Dedifferentiated amniotic fluid mesenchymal stem cell (primary cell): Measurements from ENCODE around the gene RIC1.
"Not testable (repeated sequence)": the region's sequence is repeated elsewhere in the genome, so short reads cannot be mapped to it uniquely, and the experiment has no call there.

Experiments used
- DNase-seq: peaks from one replicate; pipeline ENCODE4 v3.0.0-alpha.2; 2016; ENCODE audit errors: extremely low spot score

The RIC1 gene

DNA sequence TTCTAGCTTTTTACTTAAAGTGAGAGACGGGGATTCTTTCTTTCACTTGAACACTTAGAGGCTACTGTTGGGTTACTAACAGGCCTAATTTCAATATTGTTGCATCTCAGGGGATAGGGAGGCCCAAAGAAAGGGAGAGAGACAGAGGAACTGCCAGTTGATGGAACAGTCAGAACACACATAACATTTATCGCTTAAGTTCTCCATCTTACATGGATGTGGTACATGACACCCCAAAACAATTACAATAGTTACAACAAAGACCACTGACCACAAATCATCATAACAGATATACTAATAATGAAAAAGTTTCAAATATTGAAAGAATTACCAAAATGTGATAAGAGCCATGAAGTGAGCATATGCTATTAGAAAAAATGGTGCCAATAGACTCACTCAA, 4.3 kb upstream of the RIC1 start:
- no peak for DNase-seq

DNA sequence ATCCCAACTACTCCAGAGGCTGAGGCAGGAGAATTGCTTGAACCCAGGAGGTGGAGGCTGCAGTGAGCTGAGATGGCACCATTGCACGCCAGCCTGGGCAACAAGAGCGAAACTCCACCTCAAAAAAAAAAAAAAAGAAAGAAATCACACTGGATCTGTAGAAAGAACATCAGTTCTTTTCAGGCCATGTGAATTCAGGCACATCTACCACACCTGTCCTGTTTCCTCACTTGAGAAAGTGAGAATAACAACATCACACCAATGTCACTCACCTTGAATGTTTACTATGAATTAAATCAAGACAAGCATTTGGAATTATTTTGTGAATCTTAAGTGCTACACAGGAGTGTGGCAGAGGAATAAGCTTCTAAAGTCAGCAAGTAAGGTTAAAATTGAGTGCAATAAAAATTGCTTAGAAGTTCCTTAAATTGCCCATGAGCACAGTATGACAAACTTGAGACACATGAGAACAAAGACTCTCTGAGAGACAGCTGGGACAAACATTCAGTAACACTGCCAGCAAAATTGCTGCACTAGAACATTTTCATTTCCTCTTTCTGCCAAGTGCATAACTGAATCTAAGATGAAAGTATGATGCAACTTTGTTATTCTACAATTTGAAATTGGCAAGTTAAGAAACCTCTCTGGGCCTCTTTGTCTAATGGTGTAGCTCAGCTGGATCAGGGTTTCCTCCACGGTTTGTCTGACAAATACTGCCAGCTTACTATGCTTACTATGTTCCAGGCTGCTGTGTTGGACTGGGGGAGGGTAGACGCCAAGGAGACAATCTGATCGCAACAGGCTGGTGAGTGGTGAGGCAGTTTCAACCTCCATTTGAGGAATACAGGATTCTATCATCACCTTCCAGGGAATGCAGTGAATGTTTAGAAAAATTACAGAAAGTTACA, 1.9 kb upstream of the RIC1 start:
- DNase-seq = peak; percentile 91

DNA sequence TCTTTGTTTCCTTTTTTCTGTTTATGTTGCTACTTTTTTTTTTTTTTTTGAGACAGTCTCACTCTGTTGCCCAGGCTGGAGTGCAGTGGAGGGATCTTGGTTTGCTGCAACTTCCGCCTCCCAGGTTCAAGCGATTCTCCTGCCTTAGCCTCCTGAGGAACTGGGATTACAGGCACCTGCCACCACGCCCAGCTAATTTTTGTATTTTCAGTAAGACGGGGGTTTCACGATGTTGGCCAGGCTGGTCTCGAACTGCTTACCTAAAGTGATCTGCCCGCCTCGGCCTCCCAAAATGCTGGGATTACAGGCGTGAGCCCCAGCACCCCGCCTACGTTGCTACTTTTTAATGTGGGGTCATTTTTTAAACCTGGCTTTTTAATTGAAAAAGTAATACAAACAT, 1.2 kb upstream of the RIC1 start:
- DNase-seq = not testable (repeated sequence)

DNA sequence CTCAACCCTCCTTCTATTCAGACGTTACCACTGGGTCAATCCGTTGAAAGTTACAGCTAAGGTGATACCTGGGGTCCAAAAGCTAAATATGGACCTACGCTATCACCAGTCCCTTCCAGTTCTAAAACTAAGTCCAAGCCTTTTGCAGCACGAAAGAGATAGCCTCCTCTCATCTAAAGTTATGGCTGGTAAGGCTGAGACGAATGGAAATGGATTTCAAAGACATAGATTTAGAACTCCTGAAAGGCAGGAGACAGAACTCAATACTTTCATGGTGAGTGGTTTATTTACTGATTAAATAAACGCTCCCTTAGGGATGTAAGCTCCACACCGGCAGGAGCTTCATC, 751 bp upstream of the RIC1 start:
- DNase-seq = no peak

DNA sequence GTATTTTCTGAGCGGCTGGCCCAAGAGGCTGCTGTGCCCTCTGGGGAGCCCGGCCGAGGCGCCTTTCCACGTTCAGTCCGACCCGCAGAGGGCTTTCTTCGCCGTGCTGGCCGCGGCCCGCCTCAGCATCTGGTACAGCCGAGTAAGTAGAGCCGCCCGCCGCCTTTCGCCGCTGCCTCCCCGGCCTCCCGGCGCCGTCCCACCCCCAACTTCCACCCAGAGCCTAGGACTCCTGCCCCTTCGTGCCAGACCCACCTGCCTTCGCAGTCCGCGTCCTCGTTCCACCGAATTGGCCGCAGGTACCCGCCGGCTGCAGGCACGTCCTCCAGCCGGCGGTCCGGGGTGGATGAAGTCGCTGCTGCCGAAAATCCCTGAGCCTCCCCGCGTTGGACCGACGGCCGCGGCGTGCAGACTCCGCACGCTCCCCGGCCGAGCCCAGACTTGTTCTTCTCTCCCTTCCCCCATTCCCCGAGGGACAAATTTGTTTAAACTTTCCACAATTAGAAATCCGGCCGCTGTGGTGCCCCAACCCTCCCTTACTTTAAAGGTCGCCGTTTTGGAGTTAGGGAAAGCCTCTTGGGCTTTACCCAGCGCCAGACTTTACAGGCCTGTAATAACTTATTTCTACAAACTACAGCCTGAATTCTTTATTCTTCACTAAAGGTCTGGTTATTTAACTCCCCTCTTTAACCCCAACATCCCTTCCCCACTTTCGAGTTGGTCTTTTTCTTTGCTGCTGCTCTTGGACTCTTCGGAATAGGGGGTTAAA, 589 bp downstream of the RIC1 start:
- peak; percentile 22 for DNase-seq

DNA sequence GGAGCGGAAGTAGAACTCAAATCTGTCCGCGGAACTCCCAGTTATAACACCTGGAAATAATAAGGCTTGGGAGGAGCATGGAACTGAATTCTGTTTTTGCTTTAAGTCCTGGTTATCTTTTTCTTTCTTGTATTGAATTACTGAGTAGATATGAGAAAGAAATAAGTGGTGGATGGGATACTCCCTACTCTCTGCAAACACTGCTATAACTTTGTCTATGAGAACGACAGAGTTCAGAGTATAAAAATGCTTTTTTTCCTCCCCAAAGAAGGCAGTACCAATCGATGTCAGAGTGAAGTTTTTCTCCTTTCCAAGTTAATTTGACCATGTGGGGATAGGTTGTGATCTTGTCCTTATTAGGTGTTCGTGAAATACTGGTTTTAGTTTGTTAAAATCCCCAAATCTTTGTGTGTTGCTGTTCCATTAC, 1.2 kb downstream of the RIC1 start:
- DNase-seq = peak; percentile 41

DNA sequence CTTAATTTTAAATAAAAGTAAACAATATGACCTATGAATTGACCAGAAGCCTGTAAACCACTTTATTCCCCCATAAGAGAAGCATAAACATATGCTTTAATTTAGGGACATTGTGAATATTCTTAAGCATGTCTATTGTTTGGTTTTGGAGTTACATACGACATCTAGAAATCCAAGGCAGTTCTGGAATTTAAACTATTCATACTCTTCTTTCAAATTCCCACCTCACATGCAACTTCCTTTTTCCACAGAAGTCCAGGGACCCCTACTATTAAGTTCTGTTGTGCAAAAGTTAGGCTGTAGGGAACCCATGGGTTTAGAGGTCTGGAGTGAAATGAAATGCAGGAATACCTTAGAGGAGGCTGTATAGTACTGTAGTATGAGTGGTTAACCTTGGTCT, 2.1 kb downstream of the RIC1 start:
- no peak for DNase-seq

DNA sequence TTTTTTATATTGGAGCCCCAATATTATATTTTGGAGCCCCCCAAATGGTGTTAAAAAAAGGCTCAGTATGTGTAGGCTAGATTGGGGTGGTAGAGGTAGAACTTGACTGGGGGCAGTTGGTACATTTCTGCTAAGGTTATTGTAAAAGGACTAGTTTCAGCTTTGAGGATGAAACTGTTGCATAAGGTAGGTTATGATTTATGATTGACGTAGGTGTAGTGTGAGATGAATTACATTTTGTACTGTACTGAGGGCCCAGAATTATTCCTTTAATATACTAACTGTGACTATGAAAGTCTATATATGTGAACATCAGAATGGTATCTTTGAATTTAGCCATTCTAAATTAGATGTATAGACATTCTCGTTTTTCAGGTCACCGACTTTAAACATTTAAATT, 3.6 kb downstream of the RIC1 start:
- DNase-seq = no peak

DNA sequence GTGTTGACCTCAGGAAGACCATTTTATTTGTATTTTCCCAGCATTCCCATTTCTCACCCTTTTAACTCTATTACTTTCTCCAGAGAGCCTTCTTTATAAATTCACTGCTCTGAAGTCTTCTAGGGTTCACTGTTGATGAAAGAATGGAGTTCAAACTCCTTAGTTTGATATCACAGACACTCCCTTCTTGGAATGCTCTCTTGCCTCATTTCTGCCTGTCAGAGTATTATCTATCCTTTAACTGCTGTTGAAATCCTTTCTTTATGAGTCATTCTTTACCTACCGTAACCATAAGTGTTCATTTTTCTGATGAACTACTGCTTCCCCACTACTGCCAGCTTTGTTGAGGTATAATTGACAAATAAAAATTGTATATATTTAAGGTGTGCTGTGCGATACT, 4.3 kb downstream of the RIC1 start:
- DNase-seq = peak; percentile 32

DNA sequence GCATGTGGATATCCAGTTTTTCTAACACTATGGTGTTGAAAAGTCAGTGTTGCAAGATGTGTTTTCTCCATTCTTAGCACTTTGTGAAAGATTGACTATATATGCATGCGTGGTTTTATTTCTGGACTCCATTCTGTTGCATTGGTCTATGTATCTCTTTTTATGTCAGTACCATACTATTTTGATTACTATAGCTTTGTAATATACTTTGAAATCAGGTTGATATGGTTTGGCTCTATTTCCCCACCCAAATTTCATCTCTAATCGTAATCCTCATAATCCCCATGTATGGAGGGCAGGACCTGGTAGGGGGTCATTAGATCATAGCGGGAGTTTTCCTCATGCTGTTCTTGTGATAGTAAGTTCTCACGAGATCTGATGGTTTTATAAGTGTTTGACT, 6.5 kb downstream of the RIC1 start:
- DNase-seq = no peak

DNA sequence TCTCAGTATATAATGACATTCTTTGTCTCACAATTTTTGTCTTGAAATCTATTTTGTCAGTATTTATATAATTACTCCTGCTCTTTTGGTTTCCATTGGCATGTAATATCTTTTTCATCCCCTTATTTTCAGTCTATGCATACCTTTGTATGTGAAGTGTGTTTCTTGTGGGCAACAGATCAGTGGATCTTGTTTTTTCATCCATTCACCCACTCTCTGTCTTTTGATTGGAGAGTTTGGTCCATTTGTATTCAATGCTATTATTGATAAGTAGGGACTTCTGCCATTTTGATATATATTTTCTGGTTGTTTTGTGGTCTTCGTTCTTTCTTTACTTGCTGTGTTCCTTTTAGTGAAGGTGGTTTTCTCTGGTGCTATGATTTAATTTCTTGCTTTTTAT, 10.9 kb downstream of the RIC1 start:
- DNase-seq = no peak

DNA sequence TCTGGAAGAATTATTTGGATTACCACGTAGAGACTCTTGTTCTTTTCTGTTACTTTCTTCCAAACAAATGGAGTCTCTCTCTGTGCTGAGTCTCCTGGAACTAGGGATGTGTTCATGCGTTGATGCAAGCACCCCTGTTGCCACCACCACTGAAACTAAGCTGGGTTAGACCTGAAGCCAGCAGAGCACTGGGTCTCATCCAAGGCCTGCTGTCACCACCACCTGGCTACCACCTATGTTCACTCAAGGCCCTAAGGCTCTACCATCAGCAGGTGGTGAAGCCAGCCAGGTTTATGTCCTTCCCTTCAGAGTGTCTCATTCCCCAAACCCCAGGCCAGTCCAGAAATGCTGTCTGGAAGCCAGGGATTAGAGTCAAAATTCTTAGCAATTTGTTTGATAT, 13.3 kb downstream of the RIC1 start:
- DNase-seq = no peak

DNA sequence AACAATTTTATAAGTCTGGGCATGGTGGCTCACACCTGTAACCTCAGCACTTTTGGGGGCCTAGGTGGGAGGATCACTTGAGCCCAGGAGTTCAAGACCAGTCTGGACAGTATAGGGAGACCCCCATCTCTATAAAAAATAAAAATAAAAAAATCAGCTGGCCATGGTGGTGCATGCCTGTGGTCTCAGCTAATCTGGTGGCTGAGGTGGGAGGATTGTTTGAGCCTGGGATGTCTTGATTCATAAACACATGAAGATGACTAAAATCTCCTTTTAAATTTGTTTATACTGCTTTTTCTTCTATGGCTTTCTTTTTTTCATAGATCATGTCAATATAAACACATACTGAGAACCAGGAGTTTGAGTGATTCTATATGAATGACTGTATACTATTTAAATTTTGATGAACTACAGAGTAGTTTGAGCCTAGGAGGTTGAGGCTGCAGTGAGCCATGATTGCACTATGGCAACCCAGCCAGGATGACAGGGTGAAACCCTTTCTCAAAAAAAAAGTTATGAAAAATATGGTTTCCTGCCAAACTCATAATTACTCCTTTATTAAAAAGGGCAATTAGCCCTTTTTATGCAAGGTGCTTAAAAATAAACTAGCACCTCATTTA, 14.2 kb downstream of the RIC1 start:
- DNase-seq = no peak

DNA sequence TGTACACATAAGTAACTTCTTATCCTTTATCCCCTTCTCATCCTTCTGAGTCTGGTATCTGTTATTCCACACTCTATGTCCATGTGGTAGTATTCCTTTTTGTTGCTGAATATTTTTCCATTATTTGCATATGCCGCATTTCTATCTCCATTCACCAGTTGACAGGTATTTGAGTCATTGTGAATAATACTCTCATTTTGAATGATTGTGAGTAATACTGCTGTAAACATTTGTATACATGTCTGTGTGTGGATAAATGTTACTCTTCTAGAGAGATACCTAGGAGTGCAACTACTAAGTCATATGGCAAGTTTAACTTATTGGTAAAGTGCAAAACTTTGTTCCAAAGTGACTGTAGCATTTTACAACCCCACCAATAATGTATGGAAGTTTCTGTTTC, 15.6 kb downstream of the RIC1 start:
- DNase-seq = no peak

DNA sequence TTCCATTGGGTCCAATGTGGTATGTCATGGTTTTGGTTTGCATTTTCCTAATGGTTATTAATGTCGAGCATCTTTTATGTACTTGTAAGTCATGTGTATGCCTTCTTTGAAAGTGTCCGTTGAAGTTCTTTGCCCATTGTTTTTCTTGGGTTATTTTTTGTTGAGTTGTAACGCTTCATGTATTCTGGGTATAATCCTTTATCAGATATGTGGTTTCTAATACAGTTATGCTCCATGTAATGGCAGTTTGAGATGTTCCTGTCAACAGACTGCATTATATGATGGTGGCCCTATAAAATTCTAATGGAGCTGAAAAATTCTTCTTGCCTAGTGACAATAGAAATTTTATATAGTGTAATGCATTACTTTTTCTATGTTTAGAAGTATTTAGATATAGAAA, 17.2 kb downstream of the RIC1 start:
- DNase-seq = no peak

DNA sequence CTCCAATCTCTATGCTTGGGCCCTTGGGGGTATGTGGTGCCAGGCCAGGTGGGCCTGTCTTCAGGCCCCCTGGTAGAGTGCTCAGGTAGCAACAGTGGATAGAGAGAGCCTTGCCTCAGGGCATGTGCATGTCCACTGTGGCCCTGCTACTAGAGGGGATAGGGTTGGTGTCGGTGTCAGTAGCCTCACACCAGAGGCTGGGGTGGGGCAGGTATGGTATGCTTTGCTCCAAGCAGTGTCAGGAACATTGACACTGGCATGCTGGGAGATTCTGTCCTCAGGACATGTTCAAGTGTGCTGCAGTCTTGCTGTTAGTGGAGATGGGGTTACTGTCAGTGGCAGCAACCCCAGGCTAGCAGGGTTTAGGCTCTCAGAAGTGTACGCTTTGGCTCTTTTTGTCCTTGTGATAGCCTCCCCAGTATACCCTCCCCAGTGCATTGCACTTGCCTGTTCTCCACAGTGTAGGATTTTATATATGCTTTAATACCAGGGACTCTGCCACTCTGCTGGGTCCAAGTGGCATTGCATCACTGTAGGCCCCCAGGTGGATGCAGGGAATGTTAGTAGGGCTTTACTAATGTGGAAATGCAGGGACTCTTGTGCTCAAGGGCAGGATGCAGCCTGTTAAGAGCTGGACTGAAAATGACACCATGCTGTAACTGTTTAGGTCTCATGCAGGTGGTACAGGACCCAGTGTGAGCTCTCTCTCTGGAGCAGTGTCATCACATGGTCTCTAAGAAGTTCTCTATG, 21.6 kb downstream of the RIC1 start:
- no peak for DNase-seq

DNA sequence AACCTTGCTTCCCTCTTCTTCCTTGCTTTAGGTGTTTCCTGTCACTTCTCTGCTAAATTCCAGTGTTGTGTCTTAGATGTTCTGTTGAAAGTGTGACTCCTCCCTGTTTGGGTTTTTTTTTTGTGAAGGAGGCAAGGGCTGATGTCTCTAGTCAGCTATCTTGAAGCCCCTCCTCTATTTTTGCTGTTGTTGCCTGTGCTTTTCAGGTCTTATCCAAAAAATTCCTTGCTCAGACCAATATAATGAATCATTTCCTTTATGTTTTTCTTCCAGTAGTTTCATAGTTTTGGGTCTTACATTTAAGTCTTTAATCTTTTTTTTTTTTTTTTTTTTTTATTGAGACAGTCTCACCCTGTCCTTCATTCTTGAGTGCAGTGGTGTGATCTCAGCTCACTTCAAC, 22.3 kb downstream of the RIC1 start:
- DNase-seq = no peak

DNA sequence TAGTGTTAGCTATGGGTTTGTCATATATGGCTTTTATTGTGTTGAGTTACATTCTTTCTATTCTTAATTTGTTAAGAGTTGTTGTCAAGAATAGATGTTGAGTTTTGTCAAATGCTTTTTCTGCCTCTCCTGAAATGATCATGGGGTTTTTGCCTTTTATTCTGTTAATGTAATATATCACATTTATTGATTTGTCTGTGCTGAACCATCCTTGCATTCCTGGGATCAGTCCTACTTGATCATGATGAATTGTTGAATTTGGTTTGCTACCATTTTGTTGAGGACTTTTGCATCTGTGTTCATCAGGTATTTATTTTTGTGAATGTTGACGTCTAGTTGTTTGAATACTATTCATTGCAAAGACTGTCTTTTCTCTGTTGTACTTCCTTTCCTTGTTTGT, 23.9 kb downstream of the RIC1 start:
- DNase-seq = no peak

DNA sequence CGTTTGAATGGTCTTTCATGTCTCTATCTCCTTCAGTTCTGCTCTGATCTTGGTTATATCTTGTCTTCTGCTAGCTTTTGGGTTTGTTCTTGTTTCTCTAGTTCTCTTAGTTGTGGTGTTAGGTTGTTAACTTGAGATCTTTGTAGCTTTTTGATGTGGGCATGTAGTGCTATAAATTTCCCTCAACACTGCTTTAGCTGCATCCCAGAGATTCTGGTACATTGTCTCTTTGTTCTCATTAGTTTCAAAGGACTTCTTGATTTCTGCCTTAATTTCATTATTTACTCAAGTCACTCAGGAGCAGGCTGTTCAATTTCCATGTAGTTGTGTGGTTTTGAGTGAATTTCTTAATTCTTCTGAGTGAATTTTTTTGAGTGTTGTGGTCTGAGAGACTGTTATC, 33.9 kb downstream of the RIC1 start:
- DNase-seq = not testable (repeated sequence)

DNA sequence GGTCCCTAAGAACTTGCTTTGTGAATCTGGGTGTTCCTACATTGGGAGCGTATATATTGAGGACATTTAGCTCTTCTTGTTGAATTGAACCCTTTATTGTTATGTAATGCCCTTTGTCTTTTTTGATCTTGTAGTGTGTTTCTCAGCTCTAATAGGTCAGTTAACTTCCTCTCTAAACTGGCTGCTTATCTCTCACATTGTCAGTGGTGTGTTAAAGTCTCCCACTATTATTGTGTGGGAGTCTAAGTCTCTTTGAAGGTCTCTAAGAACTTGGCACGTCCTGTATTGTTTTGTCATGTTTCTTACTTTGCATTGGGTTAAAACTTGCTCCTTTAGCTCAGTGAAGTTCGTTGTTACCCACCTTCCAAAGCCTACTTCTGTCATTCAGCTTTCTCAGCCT, 36.2 kb downstream of the RIC1 start:
- no peak for DNase-seq

DNA sequence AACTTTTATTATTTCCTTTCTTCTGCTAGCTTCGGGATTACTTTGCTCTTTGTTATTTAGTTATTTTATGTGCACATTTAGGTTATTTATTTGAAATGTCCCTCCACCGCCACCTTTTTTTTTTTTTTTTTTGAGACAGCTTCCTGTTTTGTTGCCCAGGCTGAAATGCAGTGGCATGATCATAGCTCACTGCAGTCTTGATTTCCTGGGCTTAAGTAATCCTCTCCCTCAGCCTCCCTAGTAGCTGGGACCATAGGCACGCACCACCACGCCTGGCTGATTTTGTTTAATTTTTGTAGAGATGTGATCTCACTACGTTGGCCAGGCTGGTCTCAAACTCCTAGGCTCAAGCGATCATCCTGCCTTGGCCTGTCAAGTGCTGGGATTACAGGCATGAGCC, 38.5 kb downstream of the RIC1 start:
- no peak for DNase-seq

DNA sequence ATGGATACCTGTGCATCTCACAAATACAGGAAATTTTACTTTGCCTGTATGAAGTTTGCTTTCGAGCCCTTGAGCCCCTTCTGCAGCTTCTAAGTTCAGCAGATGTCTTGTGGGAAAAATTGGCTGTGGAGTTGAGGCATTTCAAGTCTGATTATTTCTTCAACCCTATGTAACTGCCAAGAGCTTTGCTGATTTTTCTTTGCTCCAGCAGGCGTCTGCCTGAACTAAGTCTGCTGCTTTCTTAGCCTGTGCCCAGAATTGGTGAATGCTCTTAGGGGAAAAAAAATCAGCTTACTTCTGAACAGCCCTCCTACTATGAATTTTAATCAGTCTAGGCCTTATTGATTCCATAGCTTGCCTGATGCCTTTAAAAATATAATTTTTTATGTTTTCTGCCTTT, 41.2 kb downstream of the RIC1 start:
- no peak for DNase-seq
